Measurements from ENCODE around the gene CHURC1.

- TF ChIP-seq CTCF (IDR thresholded peaks at IDR 0.05) (no peak), POLR2A (IDR thresholded peaks at IDR 0.05) (no peak)
Observed at GRCh38 chr14:64945431-64946178, 31.4 kb downstream of the CHURC1 start.
